Cortex of kidney (tissue), 1 donor: Measurements from ENCODE around the gene AJM1.

Experiments used
- DNase-seq: peaks from one replicate; lab custom pipeline; 2025; lab: John Stamatoyannopoulos, UW

Gene AJM1

GRCh38 chr9:136808075-136808805 is 34.0 kb upstream of the AJM1 start:
- DNase-seq: no peak

- DNase-seq: no peak
Observed at GRCh38 chr9:136808806-136809158, 33.5 kb upstream of the AJM1 start.

DNA sequence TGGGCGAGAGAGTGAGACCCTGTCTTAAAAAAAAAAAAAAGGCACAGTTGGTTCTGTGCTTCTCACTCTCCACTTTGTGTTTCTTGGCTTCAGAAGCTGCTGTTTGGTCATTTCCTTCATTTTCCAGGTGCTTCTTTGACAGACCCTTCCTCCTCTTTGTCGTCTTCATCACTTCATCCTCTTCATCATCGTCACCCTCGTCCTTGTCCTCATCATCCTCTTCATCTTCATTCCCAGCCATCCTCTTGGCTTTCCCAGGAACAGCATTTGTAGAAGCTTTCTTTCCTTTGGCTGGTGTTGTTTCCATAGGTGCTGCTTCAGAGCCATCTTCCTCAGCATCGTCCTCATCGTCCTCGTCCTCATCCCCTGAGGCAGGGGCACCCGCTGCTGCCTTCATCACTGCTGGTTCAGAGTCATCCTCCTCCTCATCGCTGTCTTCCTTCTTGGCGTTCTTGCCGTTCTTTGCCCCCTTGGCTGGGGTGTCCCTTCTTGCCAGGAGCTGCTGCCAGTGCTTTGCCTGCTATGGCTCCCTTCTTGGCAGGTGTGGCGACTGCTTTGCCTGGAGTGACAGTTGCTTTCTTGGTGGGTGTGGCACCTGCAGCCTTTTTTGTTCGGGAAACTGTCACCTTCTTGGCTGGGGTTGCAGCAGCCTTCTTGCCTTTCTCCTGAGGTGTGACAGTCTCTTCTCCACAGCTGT is 27.4 kb upstream of the AJM1 start:
- no peak for DNase-seq

GRCh38 chr9:136815422-136815782 is 26.9 kb upstream of the AJM1 start:
- no peak for DNase-seq

- no peak for DNase-seq
Observed at GRCh38 chr9:136820971-136821825, 21.1 kb upstream of the AJM1 start.

GRCh38 chr9:136821826-136822544 is 20.3 kb upstream of the AJM1 start:
- no peak for DNase-seq

DNA sequence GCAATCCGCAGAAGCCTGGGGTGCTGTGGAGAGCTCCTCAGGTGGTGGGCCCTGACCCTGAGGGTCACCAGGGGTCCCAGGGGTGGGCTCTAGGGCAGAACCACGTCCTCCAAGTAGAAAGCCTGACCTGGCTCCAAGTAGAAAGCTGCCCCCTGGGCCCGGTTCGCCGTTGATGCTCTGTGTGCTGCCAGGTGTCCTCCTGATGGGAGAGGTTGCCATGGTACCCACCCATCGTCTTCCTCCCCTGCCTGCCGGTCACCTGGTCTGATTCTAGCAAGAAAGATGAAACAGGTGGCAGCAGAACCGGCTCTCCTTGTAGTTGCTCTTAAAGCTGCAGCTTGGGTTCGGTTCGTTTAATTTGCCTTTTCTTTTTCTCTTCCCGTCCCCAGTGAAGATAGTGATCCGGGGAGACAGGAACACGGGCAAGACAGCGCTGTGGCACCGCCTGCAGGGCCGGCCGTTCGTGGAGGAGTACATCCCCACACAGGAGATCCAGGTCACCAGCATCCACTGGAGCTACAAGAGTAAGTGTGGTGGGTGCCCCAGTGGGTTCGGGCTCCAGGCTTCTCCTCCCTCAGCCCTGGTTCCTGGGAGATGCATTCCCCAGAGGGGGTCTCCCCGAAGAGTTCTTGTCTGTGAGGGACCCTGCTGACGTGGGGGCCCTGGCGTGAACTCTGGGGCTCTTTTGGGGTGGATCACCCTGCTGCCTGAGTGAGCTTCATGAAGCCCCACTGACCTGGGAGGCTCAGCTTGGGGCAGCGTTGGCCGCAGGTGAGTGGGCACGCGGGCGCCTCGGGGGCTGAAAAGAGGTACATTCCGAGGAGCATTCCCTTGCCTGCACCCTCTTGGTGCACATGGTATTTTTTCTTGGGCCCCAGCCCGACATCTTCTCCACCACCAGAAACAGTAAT is 18.9 kb upstream of the AJM1 start:
- no peak for DNase-seq

- no peak for DNase-seq
Observed at GRCh38 chr9:136824496-136825225, 17.6 kb upstream of the AJM1 start.

DNA sequence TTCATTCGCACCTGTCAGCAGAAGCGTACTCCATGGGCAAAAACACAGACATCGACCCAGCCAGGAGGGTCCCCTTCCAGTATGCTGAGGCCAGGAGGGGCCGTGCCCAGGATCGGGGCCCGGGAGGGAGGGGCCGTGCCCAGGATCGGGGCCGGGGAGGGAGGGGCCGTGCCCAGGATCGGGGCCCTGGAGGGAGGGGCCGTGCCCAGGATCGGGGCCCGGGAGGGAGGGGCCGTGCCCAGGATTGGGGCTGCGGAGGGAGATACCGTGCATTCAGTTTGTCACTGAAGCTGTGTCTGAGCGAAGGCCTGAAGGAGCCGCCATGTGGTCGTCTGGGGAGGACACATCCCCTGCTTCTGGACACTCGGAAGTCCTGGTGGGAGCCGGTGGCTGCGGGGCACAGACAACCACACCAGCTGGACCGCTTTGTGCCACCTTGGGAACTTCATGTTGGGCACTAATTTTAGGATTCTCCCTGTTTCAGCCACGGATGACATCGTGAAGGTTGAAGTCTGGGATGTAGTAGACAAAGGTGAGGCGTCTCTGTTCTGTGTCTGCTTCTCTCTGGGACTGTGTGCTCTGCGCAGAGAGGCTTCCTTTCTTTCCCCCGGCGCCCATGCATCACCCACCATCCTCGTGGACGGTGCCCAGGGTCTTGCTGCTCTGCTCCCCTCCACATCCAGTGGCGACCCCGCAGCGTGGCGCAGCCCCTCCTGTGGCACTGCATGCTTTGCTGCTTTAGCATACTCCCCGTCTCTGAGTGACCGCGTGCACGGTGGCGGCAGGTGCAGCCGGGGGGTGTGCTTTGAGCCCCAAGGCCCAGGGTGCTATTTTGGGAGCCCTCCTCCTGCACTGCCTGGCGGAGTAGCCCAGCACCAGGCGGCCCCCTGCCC is 16.7 kb upstream of the AJM1 start:
- no peak for DNase-seq

- DNase-seq: no peak
Observed at GRCh38 chr9:136826188-136826541, 16.1 kb upstream of the AJM1 start.

DNA sequence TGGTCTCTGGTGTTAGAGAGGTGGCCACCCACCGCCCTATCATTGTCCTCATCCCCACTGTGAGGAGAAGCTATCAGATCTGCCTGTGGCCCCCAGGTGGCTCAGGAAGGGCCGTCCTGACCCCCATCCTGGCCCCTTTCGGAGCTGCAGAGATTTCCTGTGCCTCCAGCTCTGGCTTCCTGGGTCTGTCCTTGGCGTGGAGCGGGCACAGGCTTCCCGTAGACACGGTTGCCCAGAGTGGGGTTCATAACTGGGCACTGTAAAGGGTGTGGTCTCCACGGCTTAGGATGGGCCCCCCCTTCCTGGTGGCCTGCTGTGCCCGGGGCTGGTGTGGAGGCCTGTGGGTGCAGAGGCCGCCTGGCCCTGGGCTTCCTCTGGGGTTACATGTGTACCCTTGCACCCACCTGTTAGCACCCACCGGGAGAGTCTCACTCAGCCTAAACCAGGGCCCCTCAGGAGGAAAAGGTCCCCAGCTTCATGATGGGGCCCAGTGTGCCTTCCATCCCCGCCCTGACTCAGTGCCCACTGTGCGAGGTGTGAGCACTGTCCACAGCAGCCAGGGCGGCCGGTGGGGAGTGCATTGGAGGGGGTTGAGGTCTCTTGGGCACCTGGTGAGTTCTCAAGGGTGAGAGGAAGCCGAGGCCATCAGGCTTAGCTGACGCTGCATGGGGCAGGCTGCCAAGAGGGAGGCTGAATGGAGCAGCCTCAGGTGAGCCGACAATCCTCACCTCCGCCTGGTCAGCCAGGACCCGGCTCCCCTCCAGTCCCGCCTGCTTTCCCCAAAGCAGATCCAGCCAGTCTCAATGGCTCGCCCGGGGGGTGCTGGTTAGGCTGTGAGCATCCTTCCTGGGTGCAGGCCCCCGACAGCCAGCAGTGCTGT is 15.3 kb upstream of the AJM1 start:
- DNase-seq: no peak

DNA sequence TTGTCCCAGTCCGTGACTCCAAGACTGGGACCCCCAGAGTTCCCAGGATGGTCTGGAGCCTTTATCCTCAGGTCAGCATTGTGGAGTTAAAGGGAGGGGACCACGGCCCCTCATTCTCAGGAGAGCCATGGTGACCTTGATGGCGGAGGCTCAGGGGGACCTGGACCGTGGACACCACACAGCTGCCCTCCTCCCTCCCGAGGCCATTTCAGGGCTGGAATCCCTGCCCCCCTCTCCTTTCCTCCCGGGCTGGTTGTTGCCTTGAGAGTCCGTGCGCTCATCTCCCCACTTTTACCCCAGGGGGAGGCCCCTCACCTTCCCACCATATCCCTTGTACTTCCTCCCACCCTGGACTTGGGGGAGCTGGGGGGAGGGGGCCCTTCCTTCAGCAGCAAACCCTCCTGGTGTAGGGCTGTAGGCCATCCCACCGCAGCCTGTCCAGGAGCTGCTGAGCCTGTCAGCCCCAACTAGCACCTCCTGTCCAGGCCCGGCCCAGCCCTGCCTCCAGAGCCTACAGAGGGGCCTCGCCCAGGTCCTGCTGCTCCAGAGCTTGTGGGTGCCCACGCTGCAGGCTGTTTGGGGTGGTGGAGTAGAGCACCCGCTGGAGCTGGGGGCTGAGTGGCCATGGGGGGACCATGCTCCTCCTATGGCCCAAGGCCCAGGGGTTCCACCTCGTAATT is 14.3 kb upstream of the AJM1 start:
- no peak for DNase-seq

GRCh38 chr9:136828474-136829140 is 13.7 kb upstream of the AJM1 start:
- no peak for DNase-seq

DNA sequence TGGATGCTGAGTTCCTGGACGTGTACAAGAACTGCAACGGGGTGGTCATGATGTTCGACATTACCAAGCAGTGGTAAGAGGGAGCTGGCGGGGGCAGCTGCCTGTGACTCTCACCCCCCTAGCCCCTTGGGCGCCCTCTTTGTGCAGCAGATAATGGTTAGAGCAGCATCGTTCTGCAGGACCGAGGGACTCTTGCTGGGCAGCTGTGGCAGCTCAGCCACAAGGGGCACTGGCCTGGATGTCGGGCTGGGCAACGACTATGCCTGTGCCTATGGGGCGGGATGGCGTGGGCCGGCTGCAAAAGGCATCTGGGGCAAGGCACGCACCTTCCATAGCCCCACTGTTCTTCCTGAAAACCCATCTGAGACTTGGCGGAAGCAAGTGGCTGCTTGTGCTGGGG is 12.9 kb upstream of the AJM1 start:
- DNase-seq: no peak

DNA sequence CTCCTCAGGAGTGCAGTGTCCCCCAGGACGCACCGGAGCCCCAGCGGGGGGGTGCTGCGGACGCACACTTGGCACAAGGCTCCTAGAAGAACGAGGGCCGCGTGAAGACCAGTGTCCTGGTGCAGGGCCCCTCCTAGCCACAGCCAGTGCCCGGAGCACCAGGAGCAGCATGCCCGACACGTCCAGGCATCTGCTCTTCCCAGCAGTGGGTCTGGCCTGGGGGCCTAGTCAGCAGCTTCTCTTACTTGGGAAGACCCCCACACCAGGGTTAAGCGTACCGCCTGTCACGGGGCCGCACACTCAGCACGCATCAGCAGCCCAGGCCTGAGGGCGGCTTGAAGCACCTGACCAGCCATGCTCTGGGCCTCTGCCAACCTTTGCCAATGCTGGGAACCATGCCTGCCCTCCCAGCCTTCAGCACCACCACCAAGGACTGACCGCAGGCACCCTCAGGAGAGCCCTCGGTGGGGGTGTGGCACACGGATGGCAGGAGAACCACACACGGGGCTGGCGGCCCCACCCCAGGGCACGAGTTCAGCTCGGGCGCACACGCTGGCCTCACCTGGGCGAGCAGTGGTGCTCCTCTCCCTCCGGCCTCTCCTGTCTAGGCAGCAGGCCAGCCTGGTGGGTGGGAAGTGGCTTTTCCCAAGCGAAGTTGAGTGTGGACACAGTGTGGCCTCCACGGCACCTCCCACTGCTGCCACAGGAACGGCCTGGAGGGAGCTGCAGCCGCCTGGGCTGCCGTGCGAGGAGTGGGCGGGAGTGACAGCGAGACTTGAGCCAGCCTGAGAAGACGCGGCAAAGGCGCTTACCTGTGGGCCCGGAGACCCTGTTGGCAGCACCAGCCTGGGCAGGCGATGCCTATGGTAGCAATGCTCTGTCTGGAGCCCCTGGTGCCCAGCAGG is 12.0 kb upstream of the AJM1 start:
- DNase-seq: no peak

DNA sequence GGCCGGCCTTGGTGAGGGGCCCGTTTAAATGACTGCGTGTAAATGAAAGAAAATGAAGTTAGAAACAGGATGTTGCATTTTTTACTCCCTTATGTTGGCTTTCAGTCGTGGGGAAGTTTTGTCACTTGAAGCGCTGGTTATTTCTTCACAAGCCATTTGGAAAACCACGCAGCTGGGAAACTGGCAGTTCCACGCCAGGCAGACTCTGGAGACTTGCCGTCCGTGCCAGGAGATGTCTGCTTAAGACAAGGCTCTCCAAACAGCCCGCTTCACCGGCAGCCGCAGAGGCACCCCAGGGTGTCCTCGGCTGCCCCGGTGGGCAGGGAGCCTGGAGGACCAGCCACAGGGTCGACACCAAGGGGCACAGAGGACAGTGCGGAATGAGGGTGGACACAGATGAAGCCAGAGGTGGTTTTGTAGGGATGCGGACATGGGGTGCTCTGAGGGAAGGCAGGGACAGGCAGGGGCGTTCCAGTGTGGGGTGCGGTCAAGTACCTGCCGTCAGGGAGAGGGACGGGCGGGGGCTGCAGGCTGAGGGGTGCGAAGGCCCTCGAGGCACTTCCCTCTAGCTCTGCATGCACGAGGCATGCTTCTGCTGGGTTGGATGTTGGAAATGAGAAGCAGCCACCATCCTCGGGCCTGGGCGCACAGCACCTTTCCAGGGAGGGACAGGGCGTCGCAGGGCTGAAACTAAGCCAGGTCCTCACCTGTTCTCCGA is 11.1 kb upstream of the AJM1 start:
- no peak for DNase-seq
